Germinal center (tissue), 1 donor: ENCODE measurements around the gene CORO2B.
"Not testable (repeated sequence)": the region's sequence is repeated elsewhere in the genome, so short reads cannot be mapped to it uniquely, and the experiment has no call there.

Experiments used
- DNase-seq: peaks from one replicate; pipeline ENCODE4 v3.0.0; 2012; ENCODE audit warnings: mixed read lengths, low spot score

Gene CORO2B

DNA sequence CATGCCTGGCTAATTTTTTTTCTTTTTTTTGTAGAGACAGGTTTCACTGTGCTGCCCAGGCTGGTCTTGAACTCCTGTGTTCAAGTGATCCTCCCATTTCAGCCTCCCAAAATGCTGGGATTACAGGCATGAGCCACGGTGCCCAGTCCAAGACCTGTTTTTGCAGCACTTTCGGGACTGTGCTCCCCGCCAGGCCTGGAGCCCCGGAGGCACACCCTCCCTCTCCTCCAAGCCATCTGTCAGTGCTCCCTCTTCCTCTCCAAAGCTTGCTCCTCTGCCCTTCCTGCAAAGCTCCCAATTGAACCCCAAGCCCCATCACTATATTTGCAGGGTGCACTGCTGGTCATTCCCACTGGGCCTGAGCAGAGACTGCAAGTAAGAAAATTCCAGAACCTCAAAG, 98.1 kb downstream of the CORO2B start:
- DNase-seq, result no peak

DNA sequence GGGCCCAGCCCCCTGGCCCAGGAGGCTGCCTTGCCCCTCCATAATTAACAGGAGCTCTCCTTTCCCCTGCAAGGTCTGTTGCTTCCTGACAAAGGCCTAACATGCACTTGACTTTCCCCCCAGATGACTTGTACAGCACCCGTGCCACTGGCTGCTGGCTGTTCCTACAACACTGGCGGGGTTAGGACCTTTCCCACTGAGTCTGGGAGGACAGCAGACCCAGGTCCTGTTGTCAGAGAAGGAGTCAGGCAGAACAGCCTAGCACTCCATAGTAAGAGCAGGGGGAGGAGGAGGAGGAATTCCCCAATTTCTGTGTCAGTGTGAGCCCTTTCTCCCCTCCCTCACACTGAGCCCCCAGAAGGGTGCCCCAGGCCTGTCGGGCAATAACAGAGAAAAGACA, 99.2 kb downstream of the CORO2B start:
- no peak for DNase-seq

DNA sequence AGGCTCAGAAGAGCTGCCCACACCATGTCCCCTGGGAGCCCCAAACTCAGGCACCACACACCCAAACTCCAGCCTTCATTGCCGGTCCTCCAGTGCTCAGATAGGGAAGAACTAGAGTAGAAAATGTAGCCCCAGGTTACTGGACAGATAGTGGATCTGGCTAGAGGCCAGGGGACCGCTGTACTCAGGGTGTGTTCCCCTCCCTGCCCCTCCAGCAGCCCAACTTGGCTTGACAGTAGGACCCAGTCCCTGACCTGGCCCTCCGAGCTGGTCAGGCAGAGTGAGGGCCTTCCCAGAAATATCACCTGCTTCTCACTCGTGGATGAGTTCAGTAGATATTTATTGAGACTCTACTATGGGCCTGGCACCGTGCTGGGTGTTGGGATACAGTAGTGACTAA, 100.0 kb downstream of the CORO2B start:
- no peak for DNase-seq

DNA sequence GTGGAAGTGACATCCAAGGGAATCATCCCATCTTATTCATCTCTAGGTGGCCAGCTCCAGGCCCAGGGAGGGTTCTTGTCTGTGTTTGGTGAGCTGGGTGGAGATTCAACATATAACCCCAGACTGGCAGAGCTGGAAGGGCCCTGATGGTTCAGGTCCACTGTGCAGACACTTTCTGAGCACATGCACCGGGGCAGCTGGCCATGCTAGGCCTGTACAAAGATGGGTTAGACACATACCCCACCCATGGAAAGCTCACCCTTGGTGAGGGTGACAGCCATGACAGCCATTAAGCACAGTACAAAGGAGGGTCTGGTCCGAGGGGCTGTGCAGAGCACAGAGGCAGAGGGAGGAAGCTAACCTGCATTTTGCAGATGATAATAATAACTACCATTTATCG, 100.4 kb downstream of the CORO2B start:
- DNase-seq, result no peak

DNA sequence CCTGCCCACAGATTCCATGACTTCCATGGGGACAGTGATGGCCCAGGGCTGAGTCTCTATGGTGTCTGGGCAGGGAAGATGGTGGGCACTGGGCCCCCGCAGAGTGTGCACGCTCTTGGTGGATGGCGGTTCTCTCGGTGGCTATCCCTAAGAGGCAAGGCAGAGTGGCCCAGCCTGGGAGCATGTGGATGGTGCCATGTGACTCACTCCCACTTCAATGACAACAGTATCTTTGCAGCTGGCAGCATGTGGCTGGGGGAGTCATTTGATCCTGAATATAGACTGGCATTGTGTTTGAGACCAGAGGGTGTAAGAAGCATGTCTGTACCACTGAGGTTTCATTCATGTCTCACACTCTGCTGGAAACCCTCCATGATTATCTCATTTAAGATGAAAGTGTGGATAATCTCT, 101.2 kb downstream of the CORO2B start:
- DNase-seq, result no peak

DNA sequence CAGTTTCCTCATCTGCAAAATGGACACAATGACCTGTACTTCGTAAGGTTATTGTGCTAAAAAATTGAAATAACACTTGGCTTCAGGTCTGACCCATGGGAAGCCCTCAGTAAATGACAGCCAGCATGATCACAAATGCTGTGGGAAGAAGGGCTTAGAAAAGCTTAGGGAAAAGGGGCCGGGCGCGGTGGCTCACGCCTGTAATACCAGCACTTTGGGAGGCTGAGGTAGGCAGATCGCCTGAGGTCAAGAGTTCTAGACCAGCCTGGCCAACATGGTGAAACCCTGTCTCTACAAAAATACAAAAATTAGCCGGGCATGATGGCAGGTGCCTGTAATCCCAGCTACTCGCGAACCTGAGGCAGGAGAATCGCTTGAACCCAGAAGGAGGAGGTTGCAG, 102.0 kb downstream of the CORO2B start:
- not testable (repeated sequence) for DNase-seq

DNA sequence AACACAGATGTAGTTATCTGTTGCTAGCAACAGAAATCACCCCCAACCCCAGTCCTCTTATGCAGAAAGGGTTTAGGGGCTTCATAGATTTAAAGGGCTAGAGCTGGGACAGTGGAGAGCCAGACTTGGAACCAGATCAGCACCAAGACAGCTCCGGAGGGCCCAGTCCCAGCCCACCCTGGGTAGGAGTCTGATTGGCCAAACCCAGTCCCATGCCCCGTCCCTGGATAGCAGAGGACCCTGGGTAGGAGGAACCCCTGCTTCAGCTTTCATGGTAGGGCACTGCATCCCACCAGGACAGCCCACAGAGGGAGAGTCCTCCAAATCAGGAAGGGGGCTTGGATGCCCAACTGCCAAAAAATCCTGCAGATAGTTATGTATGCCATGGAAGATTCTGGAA, 103.0 kb downstream of the CORO2B start:
- DNase-seq, result no peak

DNA sequence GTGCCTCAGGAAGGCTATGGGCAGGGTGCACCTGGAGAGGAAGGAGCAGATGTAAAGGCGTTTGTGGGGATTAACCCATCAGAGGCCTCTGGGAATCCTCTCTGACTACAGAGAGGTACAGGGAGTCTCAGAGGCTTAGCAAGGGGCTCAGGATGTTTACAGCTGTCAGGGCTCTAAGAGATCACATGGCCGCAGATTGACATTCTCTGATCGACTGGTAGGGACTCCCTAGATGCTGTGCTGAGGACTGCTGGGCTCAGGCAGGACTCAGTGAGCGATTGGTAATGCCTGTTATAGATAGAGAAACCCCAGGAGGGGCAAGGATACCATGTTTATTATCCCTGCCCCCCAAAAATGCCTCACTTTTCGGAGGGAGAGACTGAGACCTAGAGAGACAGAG, 103.5 kb downstream of the CORO2B start:
- DNase-seq, result no peak

DNA sequence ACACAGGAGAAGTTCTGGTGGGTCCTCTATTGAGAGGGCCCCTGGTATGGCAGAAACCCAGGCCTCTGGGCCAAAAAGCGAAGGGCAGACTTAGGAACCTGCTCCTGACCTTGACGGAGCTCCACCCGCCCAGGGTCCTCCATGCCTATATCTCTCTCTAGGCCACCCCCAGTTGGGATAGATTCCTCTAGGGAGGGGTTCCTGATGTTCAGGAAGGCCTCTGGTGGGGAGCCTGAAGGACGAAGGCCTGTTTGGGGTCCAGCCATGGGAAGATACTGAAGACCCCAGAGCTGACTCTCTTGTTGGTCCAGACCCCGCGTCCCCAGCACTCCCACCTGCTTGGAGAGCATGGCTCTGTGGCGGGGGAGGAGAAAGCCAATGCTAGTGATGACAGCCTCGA, 104.2 kb downstream of the CORO2B start:
- no peak for DNase-seq

DNA sequence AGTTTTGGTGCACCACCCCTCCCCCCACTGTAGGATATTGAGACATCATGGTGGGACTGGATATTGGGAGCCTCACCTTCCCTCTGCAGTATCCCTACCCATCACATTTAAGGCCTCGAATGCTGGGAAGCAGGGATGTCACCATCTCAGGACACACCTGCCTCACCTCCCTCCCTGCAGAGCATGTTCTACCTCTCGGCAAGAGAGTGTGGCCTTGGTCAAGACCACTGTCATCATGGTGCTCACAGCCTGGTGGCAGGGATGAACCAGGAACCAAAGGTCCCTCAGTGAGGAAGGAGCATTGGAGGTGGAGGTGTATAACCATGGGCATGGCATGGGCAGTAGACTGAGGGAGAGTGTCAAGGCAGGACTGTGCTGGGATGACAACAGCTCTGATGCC, 104.8 kb downstream of the CORO2B start:
- DNase-seq, result no peak

DNA sequence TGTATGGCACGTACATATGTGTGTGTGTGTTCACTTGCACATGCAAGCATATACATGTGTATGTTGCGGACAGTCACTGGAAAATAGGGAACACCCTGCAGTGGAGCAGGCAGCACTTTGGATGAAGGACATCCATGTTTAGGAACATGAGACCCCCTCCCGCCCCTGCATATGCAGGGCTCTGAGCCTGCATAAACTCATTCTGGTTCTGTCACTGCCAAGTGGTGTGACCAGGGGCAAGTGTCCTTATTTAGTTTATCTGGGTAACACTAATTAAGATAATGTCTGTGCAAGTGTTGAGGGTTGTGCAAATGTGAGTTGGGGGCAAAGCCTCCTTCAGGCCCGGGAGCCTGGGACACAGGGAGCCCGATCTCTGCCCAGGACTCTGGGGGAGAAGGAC, 105.7 kb downstream of the CORO2B start:
- no peak for DNase-seq

DNA sequence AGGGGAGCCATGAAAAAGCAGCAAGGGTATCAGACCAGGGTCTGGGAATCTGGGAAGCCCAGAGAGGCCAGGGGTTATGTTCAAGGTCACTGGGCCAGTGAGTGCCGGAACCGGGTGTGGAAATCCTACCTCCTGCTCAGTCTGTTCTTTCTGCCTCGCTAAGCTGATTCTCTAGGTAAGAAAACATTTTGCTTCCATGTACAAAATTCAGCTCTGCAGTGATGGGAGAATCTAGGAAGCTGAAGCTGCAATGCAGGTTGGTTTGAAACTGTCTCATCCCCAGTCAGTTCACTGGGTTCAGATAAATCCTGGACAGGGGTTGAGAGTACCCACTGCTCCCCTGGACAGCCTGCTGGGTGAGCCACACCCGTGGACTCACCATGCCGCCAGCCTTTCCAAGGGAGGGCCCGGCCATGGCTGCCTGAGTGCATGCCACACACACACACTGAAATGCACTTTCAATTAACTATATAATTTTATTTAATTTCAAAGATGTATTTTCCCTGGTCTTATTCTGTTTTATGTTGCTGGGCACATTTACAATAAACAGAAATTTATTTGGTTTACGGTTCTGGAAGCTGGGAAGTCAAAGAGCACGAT, 108.4 kb downstream of the CORO2B start:
- no peak for DNase-seq

DNA sequence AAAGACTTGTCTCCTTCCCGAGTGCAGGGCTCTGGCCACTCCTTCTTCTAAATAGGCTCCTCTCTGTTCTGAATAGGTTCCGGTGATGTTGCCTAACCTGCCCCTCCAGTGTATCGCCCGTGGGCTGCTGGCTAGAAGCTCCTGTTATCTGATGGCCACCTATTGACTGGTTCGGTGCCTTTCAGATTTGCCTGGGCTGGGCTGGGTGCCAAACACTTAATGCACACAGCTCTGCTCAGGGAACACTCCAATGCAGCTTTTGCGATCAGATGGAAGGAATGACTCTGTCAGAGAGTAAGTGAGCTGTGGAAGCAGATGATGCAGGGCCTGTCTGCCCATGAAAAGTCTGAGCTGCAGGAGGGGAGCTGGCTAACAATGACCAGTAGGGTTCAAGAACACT, 112.9 kb downstream of the CORO2B start:
- no peak for DNase-seq

DNA sequence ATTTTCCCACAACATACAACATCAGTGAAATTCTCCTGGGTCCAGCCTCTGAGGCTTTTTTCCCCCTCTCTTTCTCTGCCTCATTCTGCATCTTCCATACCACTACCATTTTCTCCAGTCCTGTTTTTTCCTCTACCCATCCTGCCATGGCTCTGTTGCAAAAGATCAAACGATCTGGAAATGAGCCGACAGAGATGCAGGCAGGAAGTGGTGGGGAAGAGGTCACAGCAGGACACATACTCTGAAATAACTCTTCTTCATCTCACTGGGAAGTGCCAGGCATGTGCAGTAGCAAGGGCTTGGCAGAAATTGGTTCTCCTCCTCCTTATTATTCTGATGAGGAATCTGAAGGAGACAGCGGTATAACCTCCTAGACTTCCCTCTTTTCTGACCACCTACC, 114.3 kb downstream of the CORO2B start:
- no peak for DNase-seq

DNA sequence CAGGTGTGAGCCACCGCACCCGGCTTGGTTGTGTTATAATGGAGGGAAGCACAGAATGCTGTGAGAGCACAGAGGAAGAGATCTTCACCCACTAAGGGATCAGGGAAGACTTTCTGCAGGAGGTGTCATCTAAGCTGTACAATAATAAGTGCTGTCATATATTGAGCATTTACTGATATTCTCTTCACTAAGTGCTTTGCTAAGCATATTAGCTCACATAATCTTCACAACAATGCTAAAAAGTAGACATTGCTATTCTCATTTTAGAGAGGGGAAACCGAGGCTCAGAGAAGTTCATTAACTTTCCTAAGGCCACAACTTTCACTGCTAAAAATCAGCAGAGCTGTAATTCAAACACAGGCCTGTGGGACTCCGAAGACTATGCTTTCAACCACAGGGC, 115.3 kb downstream of the CORO2B start:
- no peak for DNase-seq

DNA sequence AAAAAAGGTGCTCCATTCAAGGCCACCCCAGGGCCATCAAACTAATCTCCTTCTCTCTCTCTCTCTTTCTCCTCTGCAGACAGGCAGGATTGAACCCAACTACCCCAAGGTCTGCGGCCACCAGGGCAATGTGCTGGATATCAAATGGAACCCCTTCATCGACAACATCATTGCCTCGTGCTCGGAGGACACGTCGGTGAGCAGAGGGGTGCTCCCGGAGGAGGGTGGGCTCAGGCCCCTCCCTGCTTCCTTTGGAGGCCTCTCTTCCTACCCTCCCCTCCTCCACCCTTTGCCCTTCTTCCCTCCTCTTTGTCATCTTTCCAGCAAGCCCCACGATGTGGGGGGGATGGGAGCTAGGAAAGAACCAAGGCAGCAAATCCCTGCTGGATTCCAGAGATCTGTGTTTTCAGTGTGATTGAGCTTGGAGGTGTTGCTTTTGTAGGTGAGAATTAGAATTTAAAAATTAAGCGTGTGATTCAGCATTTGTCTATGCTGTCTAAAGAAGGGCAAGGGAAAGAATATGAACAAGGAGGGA, 116.3 kb downstream of the CORO2B start:
- DNase-seq, result no peak

DNA sequence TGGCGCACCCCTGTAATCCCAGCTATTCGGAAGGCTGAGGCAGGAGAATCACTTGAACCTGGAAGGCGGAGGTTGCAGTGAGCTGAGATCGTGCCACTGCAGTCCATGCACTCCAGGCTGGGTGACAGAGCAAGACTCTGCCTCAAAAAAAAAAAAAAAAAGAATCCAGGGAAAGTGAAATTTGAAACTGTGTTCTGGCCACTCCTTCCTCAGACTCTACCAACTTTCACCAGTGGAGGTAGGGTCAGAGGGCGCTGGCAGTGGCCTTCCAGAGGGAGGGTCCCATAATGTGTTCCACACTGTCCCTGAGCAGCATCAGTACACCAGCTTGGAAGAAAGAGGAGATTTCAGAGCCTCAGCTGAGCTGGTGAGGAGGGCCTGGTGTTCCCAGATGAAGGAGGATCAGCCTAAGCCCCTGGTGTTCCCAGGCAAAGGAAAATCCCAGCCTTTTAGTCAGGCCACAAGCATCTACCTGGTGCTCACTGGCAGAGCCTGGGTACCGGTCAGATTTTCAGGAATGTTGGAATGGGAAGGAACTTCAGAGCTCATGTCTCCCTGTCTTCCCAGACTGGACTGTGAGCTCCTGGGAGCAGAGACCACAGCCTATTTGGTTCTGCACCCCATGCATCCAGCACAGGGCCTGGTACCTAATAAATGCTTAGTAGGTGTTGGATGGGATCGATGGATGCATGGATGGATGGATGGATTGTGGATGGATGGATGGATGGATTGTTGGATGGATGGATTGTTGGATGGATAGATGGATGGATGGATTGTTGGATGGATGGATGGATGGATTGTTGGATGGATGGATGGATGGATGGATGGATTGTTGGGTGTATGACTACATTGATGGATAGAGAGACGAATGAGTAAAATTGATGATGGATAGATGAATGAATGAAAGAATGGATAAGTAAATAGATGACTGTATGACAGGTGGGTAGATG, 117.9 kb downstream of the CORO2B start:
- DNase-seq, result no peak

DNA sequence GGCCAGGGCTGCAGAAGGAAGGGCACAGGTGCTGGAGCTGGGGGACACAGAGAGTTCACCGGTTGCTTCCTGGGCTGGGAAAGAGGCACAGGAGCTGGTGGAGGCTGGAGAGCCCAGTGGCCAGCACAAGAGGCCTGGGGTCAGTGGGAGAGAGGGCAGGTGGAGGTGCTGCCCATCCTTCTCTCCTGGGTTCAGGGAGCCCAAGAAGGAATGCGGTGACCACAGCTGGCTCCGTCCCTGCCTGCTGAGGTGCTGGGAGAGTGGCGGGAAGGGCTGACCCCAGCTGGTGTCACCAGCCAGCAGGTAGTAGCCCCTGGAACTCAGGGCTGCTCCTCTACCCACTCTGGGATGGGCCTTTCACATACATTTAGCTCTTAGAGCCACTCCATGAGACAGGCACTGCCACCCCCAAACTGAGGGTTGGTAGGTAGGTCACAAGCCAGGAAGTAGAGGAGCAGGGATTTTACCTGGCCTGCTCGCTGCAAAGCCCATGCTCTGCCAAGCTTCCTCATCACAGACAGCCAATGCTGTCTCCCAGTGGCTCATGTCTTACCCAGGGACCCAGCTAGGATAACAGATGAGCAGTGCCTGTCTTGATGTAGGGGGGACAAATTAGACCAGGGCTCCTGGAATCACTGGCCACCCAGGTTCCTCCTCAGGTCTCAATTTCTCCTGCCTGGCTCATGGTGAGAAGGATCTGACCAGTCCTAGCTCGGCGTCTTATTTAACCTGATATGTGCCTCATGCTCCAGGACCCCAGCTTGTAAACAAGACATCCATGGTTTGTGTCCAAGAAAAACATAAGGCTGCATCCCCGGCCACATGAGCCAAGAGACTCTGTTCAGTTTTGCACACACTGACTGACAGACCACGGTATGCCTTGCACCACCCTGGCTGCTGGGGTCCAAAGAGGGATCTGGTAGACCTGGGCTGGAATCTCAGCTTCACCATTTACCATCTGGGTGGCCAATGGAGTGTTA, 119.2 kb downstream of the CORO2B start:
- no peak for DNase-seq

DNA sequence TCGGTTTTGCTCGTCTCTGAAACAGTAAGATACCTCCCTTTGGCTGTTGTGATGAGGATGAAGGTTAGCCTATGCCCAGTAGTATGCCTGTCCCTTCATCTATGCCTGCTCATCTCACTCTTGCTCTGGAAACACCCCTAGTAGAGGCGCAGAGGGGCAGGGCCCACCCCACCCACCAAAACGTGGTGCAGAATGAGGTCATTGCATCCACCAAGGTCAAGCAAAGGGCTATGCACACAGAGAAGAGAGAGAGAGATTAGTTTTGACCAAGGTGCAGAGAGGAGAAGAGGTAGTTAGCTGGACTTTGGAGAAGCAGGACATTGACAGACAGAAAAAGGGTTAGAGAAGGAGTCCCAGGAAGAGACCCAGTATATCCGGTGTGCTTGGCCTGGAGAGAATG, 119.9 kb downstream of the CORO2B start:
- no peak for DNase-seq

DNA sequence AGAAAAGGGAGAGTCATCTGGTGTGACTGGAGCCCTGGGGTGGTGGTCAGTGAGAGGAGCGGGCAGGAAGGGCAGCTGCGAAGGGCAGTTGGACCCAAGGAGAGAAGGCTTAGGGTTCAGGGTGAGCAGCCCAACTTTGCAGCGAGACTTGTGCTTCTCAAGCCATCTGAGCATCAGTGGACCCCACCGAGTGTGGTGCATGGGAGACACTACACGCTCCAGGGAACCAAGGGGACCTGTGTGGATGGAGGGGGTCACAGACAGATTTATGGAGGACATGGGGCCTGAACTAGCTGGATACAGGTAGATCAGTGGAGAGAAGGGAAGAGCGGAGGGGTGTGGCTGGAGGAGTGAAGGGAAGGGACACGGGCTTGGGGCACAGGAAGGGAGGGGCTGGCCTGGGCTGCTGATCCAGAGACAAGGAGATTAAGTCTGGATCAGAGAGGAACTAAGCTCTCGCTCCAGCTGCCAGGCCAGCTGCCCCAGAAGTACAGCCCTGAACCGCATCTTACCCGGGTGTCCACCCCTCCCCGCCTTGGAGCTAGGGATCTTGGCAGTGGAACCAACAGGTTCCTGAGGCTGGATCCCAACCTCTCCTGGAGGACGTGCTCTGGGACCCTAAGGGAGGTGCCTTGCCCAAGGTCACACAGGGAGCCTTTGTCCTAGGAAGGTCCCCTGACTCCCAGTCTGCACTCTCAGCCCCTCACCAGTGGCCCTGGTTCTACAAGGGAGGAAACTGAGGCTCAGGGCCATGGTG, 120.5 kb downstream of the CORO2B start:
- DNase-seq, result no peak

DNA sequence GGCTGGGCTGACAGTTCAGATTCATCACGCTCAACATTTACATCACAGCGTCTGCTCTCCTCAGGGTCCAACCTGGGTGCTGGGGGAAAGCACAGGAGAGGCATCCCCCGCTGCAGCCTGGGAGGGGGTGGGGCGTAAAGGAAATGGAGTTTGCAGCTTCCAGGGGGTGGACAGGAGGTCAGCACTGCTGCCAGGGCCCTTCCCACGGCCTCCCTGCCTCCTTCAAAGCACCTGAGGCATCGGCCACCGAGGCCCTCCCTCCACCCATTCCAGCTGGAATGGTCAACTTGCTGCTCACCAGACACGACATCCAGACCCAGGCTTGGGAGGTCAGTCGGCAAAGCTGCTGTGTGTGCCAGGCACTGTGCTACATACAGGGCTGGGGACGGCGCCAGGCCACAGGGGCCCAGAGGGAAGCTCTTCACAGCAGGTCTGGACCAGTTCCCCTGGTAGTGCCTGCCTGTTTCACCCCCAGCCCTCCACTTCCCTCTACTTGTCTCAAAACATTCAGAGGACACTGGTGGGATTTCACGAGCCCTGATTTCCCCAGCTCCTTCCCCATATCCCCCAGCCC, 121.2 kb downstream of the CORO2B start:
- DNase-seq, result no peak
